ENCODE data around the gene RTN4RL1.

RTN4RL1 gene

GRCh38 chr17:1890758-1891450 is 134.2 kb downstream of the RTN4RL1 start:
- Mint-ChIP-seq H3K27me3 (no peaks in the 10 kb centered on the region), H3K4me3 (no peak overlapping the region), H3K4me1 (peaks cover 2% of the 10 kb centered on the region), H3K9me3 (no peaks in the 10 kb centered on the region), H3K36me3 (peaks cover 58% of the 10 kb centered on the region), H3K27ac (peak overlapping the region; percentile 79)
- CTCF ChIA-PET, result no interaction called here
- no peak for DNase-seq

- Mint-ChIP-seq H3K27ac (no peak overlapping the region), H3K4me1 (peaks cover 2% of the 10 kb centered on the region), H3K9me3 (no peaks in the 10 kb centered on the region), H3K36me3 (peaks cover 63% of the 10 kb centered on the region), H3K4me3 (no peak overlapping the region), H3K27me3 (no peaks in the 10 kb centered on the region)
- CTCF ChIA-PET, result interaction anchor here (0.7 to 1.1 kb wide), 2 partner anchors 19 to 77 kb away, joined by 3 to 4 read pairs; no protein-coding TSS in a partner anchor
- no peak for DNase-seq
These were observed 136.4 kb downstream of the RTN4RL1 start for GRCh38 chr17:1888741-1889140.

All from activated naive CD4-positive, alpha-beta T cell treated with anti-CD3 and anti-CD28 coated beads, Interleukin-2, amount 10 ng/mL, durations not matched to agents 7 days and 5 days (primary cell).